ENCODE data around the gene MBNL2. TPM values are rescaled to one million over a fixed set of nuclear protein-coding genes. Genes with fewer than 3 reads are reported as not detected.
A peak's percentile ranks its signal among the peaks of the same experiment; 100 is the strongest.

MBNL2 gene
- total and polyA plus RNA-seq, 5 experiments from 2014 or later: 12.2 to 35.4 (median 14.5) TPM

- peak overlapping the region in 1 of 10 donors; percentile 12 for H3K27ac Mint-ChIP-seq
- no peak overlapping the region for H3K4me3 Mint-ChIP-seq
- peaks cover 5 to 24% (median 16%) of the 10 kb centered on the region in 3 donors for H3K36me3 Mint-ChIP-seq
- DNase-seq (no peak), ATAC-seq (no peak)
- peaks cover 0 to 8% (median 0%) of the 10 kb centered on the region in 9 donors for H3K9me3 Mint-ChIP-seq
- peaks cover 27 to 42% (median 37%) of the 10 kb centered on the region in 4 donors for H3K4me1 Mint-ChIP-seq
- POLR2A ChIA-PET: no interaction called here
- H3K27me3 Mint-ChIP-seq: no peaks in the 10 kb centered on the region
Measured at GRCh38 chr13:97286317-97287046, 64.3 kb downstream of the MBNL2 start.

- Mint-ChIP-seq H3K4me1 (peaks cover 26 to 42% (median 32%) of the 10 kb centered on the region in 4 donors), H3K36me3 (peaks cover 5 to 24% (median 16%) of the 10 kb centered on the region in 3 donors), H3K27me3 (no peaks in the 10 kb centered on the region), H3K27ac (no peak overlapping the region), H3K4me3 (no peak overlapping the region), H3K9me3 (peaks cover 0 to 8% (median 0%) of the 10 kb centered on the region in 9 donors)
- POLR2A ChIA-PET: interaction anchor here (0.7 kb wide), 1 partner anchor 45 kb away, joined by 5 read pairs; no protein-coding TSS in a partner anchor
- DNase-seq (no peak), ATAC-seq (no peak)
Measured at GRCh38 chr13:97287047-97287383, 64.9 kb downstream of the MBNL2 start.

GRCh38 chr13:97288486-97288900 is 66.4 kb downstream of the MBNL2 start:
- H3K4me3 Mint-ChIP-seq: no peak overlapping the region
- no peaks in the 10 kb centered on the region for H3K27me3 Mint-ChIP-seq
- POLR2A ChIA-PET: no interaction called here
- no peak overlapping the region for H3K27ac Mint-ChIP-seq
- DNase-seq: no peak
- peaks cover 0 to 8% (median 0%) of the 10 kb centered on the region in 9 donors for H3K9me3 Mint-ChIP-seq
- no peak for ATAC-seq
- peaks cover 5 to 21% (median 15%) of the 10 kb centered on the region in 3 donors for H3K36me3 Mint-ChIP-seq
- peaks cover 15 to 30% (median 22%) of the 10 kb centered on the region in 4 donors for H3K4me1 Mint-ChIP-seq

GRCh38 chr13:97289514-97290298 is 67.6 kb downstream of the MBNL2 start:
- Mint-ChIP-seq H3K4me3 (no peak overlapping the region), H3K27ac (no peak overlapping the region), H3K4me1 (peaks cover 9 to 35% (median 19%) of the 10 kb centered on the region in 4 donors), H3K9me3 (peaks cover 0 to 8% (median 0%) of the 10 kb centered on the region in 9 donors), H3K36me3 (peaks cover 5 to 16% (median 15%) of the 10 kb centered on the region in 3 donors), H3K27me3 (no peaks in the 10 kb centered on the region)
- ATAC-seq: no peak
- no peak for DNase-seq
- POLR2A ChIA-PET: no interaction called here

- H3K27ac Mint-ChIP-seq: peak overlapping the region in 1 of 10 donors; percentile 1
- ATAC-seq (no peak), DNase-seq (no peak)
- no peaks in the 10 kb centered on the region for H3K27me3 Mint-ChIP-seq
- peaks cover 17 to 47% (median 27%) of the 10 kb centered on the region in 4 donors for H3K4me1 Mint-ChIP-seq
- H3K36me3 Mint-ChIP-seq: peaks cover 5 to 21% (median 15%) of the 10 kb centered on the region in 3 donors
- POLR2A ChIA-PET: no interaction called here
- H3K9me3 Mint-ChIP-seq: peaks cover 0 to 6% (median 0%) of the 10 kb centered on the region in 9 donors
- no peak overlapping the region for H3K4me3 Mint-ChIP-seq
Measured at GRCh38 chr13:97295283-97296182, 73.4 kb downstream of the MBNL2 start.

GRCh38 chr13:97296740-97297139 is 74.6 kb downstream of the MBNL2 start:
- Mint-ChIP-seq H3K27me3 (no peaks in the 10 kb centered on the region), H3K27ac (no peak overlapping the region), H3K36me3 (peaks cover 0 to 17% (median 15%) of the 10 kb centered on the region in 3 donors), H3K4me3 (no peak overlapping the region), H3K9me3 (no peaks in the 10 kb centered on the region), H3K4me1 (peaks cover 13 to 41% (median 25%) of the 10 kb centered on the region in 4 donors)
- DNase-seq: no peak
- POLR2A ChIA-PET: no interaction called here
- no peak for ATAC-seq

- no peak overlapping the region for H3K27ac Mint-ChIP-seq
- H3K4me3 Mint-ChIP-seq: no peak overlapping the region
- POLR2A ChIA-PET: no interaction called here
- H3K27me3 Mint-ChIP-seq: no peaks in the 10 kb centered on the region
- no peak for ATAC-seq
- peaks cover 0 to 16% (median 10%) of the 10 kb centered on the region in 3 donors for H3K36me3 Mint-ChIP-seq
- no peaks in the 10 kb centered on the region for H3K9me3 Mint-ChIP-seq
- DNase-seq: no peak
- peaks cover 13 to 38% (median 24%) of the 10 kb centered on the region in 4 donors for H3K4me1 Mint-ChIP-seq
Measured at GRCh38 chr13:97298816-97299215, 76.7 kb downstream of the MBNL2 start.

GRCh38 chr13:97300871-97301270 is 78.7 kb downstream of the MBNL2 start:
- Mint-ChIP-seq H3K9me3 (no peaks in the 10 kb centered on the region), H3K27me3 (no peaks in the 10 kb centered on the region), H3K4me1 (peaks cover 9 to 22% (median 14%) of the 10 kb centered on the region in 4 donors), H3K4me3 (no peak overlapping the region), H3K27ac (no peak overlapping the region), H3K36me3 (peaks cover 0 to 16% (median 10%) of the 10 kb centered on the region in 3 donors)
- no peak for DNase-seq
- ATAC-seq: no peak
- POLR2A ChIA-PET: no interaction called here

- Mint-ChIP-seq H3K36me3 (peaks cover 0 to 15% (median 10%) of the 10 kb centered on the region in 3 donors), H3K9me3 (no peaks in the 10 kb centered on the region), H3K4me3 (no peak overlapping the region), H3K4me1 (peaks cover 14 to 28% (median 17%) of the 10 kb centered on the region in 4 donors), H3K27ac (no peak overlapping the region), H3K27me3 (no peaks in the 10 kb centered on the region)
- ATAC-seq: no peak
- POLR2A ChIA-PET: no interaction called here
- DNase-seq: no peak
Measured at GRCh38 chr13:97301382-97302095, 79.4 kb downstream of the MBNL2 start.

GRCh38 chr13:97302611-97303010 is 80.5 kb downstream of the MBNL2 start:
- ATAC-seq: no peak
- Mint-ChIP-seq H3K36me3 (peaks cover 0 to 8% (median 6%) of the 10 kb centered on the region in 3 donors), H3K27me3 (no peaks in the 10 kb centered on the region), H3K4me3 (no peak overlapping the region), H3K9me3 (no peaks in the 10 kb centered on the region), H3K4me1 (peaks cover 9 to 18% (median 12%) of the 10 kb centered on the region in 4 donors), H3K27ac (no peak overlapping the region)
- DNase-seq: no peak
- POLR2A ChIA-PET: no interaction called here

- peak overlapping the region in 1 of 10 donors; percentile 49 for H3K27ac Mint-ChIP-seq
- no peak for ATAC-seq
- H3K9me3 Mint-ChIP-seq: no peaks in the 10 kb centered on the region
Measured at GRCh38 chr13:97306106-97306505, 84.0 kb downstream of the MBNL2 start.

GRCh38 chr13:97306645-97307044 is 84.5 kb downstream of the MBNL2 start:
- peaks cover 8 to 24% (median 20%) of the 10 kb centered on the region in 3 donors for H3K36me3 Mint-ChIP-seq
- H3K4me1 Mint-ChIP-seq: peaks cover 10 to 25% (median 13%) of the 10 kb centered on the region in 4 donors
- POLR2A ChIA-PET: no interaction called here
- H3K9me3 Mint-ChIP-seq: no peaks in the 10 kb centered on the region
- no peaks in the 10 kb centered on the region for H3K27me3 Mint-ChIP-seq
- DNase-seq: no peak
- no peak overlapping the region for H3K27ac Mint-ChIP-seq
- no peak for ATAC-seq
- no peak overlapping the region for H3K4me3 Mint-ChIP-seq

More at GRCh38 chr13:97306106-97306505, 84.0 kb downstream of the MBNL2 start:
- Mint-ChIP-seq H3K27me3 (no peaks in the 10 kb centered on the region), H3K36me3 (peaks cover 8 to 23% (median 20%) of the 10 kb centered on the region in 3 donors), H3K4me1 (peaks cover 10 to 25% (median 13%) of the 10 kb centered on the region in 4 donors), H3K4me3 (no peak overlapping the region)
- no peak for DNase-seq
- POLR2A ChIA-PET: no interaction called here

All from naive thymus-derived CD8-positive, alpha-beta T cell (primary cell).